ENCODE data around the gene POLE. TPM values are rescaled to one million over a fixed set of nuclear protein-coding genes. Genes with fewer than 3 reads are reported as not detected.

POLE gene
- total RNA-seq, 1 experiment from 2014 or later, result 147 TPM

DNA sequence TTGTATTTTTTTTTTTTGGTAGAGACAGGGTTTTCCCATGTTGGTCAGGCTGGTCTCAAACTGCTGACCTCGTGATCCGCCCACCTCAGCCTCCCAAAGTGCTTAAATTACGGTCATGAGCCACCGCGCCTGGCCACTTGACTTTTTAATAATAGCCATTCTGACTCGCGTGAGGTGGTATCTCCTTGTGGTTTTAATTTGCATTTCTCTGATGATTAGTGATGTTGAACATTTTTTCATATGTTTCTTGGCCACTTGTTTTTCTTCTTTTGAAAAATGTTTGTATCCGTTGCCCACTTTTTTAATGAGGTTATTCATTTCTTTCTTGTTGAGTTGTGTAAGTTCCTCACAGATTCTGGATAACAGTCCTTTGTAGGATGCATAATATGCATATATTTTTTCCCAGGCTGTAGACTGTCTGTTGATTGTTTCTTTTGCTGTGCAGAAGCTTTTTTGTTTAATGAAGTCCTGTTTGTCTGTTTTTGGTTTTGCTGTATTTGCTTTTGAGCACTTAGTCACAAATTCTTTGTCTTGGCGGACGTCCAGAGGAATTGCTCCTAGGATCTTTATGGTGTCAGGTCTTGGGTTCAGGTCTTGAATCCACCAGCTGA lies 13.2 kb upstream of the POLE start:
- Histone ChIP-seq H3T11ph (ENCODE audit: low read length) (no peak overlapping the region), H3K23me2 (ENCODE audit: insufficient read length, low read depth, low read length, poor library complexity, severe bottlenecking) (no peaks in the 10 kb centered on the region), H2AFZ (ENCODE audit: low read length) (no peak overlapping the region), H2BK5ac (ENCODE audit: insufficient read length, low read length) (no peak overlapping the region), H2BK12ac (ENCODE audit: insufficient read length, low read depth, low read length) (no peak overlapping the region), H3K56ac (ENCODE audit: insufficient read length, low read depth, low read length) (no peak overlapping the region), H3K4me2 (ENCODE audit: insufficient read depth, insufficient read length, low read length) (no peak overlapping the region), H4K8ac (replicated peaks; ENCODE audit: insufficient read length, low read depth, low read length) (no peak overlapping the region), H2BK15ac (ENCODE audit: low read depth, low read length) (no peak overlapping the region), H3K14ac (ENCODE audit: insufficient read depth, low read length) (no peak overlapping the region), H3K4ac (ENCODE audit: low read depth, low read length) (no peak overlapping the region), H2BK20ac (ENCODE audit: low read depth, low read length, poor library complexity, severe bottlenecking) (no peak overlapping the region), H3K9me3 (ENCODE audit: control insufficient read depth, low read depth, low read length) (no peaks in the 10 kb centered on the region), H2AK5ac (ENCODE audit: insufficient read length, low read length) (no peak overlapping the region), H3K23ac (ENCODE audit: insufficient read length, low read depth, low read length) (no peak overlapping the region), H3K27me3 (ENCODE audit: insufficient read depth, low read length) (no peaks in the 10 kb centered on the region), H4K91ac (ENCODE audit: insufficient read length, low read depth, low read length) (no peak overlapping the region), H3K9ac (ENCODE audit: extremely low read depth, insufficient read length, low read length) (no peak overlapping the region), H4K5ac (ENCODE audit: insufficient read length, low read depth, low read length) (no peak overlapping the region), H3K79me1 (ENCODE audit: insufficient read depth, low read depth, low read length, poor library complexity, severe bottlenecking) (no peaks in the 10 kb centered on the region), H3K4me1 (ENCODE audit: insufficient read depth, low read length) (no peaks in the 10 kb centered on the region), H3K27ac (ENCODE audit: insufficient read length, low read depth, low read length) (no peak overlapping the region), H3K18ac (ENCODE audit: insufficient read length, low read depth, low read length) (no peak overlapping the region), H3K79me2 (ENCODE audit: insufficient read depth, low read length) (no peaks in the 10 kb centered on the region), H2BK120ac (ENCODE audit: low read depth, low read length, poor library complexity, severe bottlenecking) (no peak overlapping the region), H4K20me1 (ENCODE audit: control insufficient read depth, insufficient read depth, insufficient read length) (no peaks in the 10 kb centered on the region)
- Mint-ChIP-seq H3K4me3 (no peak overlapping the region), H3K4me1 (peaks cover 3 to 7% of the 10 kb centered on the region in 2 experiments; a peak in 1 of 4 replicates), H3K27me3 (ENCODE audit: low read depth) (no peaks in the 10 kb centered on the region), H3K36me3 (ENCODE audit: insufficient read depth in 1 of 3, low read depth in 3 of 3) (peaks cover 7 to 68% (median 30%) of the 10 kb centered on the region in 3 experiments), H3K9me3 (no peaks in the 10 kb centered on the region), H3K27ac (no peak overlapping the region)
- WGBS (ENCODE audit: extremely low coverage, insufficient read length, low lambda C conversion rate), result no CpG with 5 or more reads among the region's 10 CpGs
- no peak for TF ChIP-seq CTCF (conservative IDR thresholded peaks at IDR 0.05)
- no peak for DNase-seq

All from H9 (cell line).